H9 (cell line): ENCODE data around the gene CCND2. TPM values are rescaled to one million over a fixed set of nuclear protein-coding genes. Genes with fewer than 3 reads are reported as not detected.

Experiments used
- DNase-seq: peaks from one replicate; pipeline ENCODE4 v3.0.0-alpha.2; 2017
- H2AFZ ChIP-seq: one replicate; pipeline ENCODE4 v1.6.1; 2013; ENCODE audit warnings: mild to moderate bottlenecking, low read length, control low read depth, moderate library complexity
- H2AK5ac ChIP-seq: 2 replicates; pipeline ENCODE4 v1.6.1; 2013; ENCODE audit warnings: low read length, control low read depth, mixed read lengths; ENCODE audit not compliant: insufficient read length
- H2BK120ac ChIP-seq: one replicate; pipeline ENCODE4 v1.6.1; 2013; ENCODE audit warnings: low read depth, mild to moderate bottlenecking, low read length, control low read depth, inconsistent platforms; ENCODE audit not compliant: poor library complexity, severe bottlenecking
- H2BK12ac ChIP-seq: 2 replicates; pipeline ENCODE4 v1.6.1; 2013; ENCODE audit warnings: low read length, control low read depth, mixed read lengths, low read depth; ENCODE audit not compliant: insufficient read length
- H2BK15ac ChIP-seq: 2 replicates; pipeline ENCODE4 v1.6.1; 2013; ENCODE audit warnings: low read depth, low read length, control low read depth
- H2BK20ac ChIP-seq: one replicate; pipeline ENCODE4 v1.6.1; 2013; ENCODE audit warnings: low read depth, mild to moderate bottlenecking, low read length, control low read depth, inconsistent platforms; ENCODE audit not compliant: poor library complexity, severe bottlenecking
- H2BK5ac ChIP-seq: 2 replicates; pipeline ENCODE4 v1.6.1; 2013; ENCODE audit warnings: low read length, control low read depth, mixed read lengths; ENCODE audit not compliant: insufficient read length
- H3K14ac ChIP-seq: 2 replicates; pipeline ENCODE4 v1.6.1; 2013; ENCODE audit warnings: low read length, control low read depth; ENCODE audit not compliant: insufficient read depth
- H3K18ac ChIP-seq: 2 replicates; pipeline ENCODE4 v1.6.1; 2013; ENCODE audit warnings: low read depth, mild to moderate bottlenecking, mixed read lengths, low read length, control low read depth; ENCODE audit not compliant: insufficient read length
- H3K23ac ChIP-seq: 2 replicates; pipeline ENCODE4 v1.6.1; 2013; ENCODE audit warnings: low read length, control low read depth, mixed read lengths, low read depth; ENCODE audit not compliant: insufficient read length
- H3K23me2 ChIP-seq: 2 replicates; pipeline ENCODE4 v1.6.1; 2013; ENCODE audit warnings: low read depth, mild to moderate bottlenecking, mixed read lengths, low read length, control low read depth; ENCODE audit not compliant: insufficient read length, poor library complexity, severe bottlenecking
- H3K27ac ChIP-seq: 2 replicates; pipeline ENCODE4 v1.5.1; 2013; ENCODE audit warnings: low read length, control low read depth, mixed read lengths, low read depth; ENCODE audit not compliant: insufficient read length
- H3K27me3 ChIP-seq: 2 replicates; pipeline ENCODE4 v1.6.1; 2013; ENCODE audit warnings: low read length, control low read depth, inconsistent platforms; ENCODE audit not compliant: insufficient read depth
- H3K4ac ChIP-seq: 2 replicates; pipeline ENCODE4 v1.6.1; 2013; ENCODE audit warnings: low read depth, mild to moderate bottlenecking, control low read depth, inconsistent platforms, low read length, moderate library complexity
- H3K4me1 ChIP-seq: 2 replicates; pipeline ENCODE4 v1.6.1; 2013; ENCODE audit warnings: low read length, control low read depth, inconsistent platforms; ENCODE audit not compliant: insufficient read depth
- H3K4me2 ChIP-seq: 2 replicates; pipeline ENCODE4 v1.6.1; 2013; ENCODE audit warnings: low read length, control low read depth, mixed read lengths; ENCODE audit not compliant: insufficient read length, insufficient read depth
- H3K56ac ChIP-seq: 2 replicates; pipeline ENCODE4 v1.6.1; 2013; ENCODE audit warnings: low read depth, mild to moderate bottlenecking, mixed read lengths, low read length, control low read depth; ENCODE audit not compliant: insufficient read length
- H3K79me1 ChIP-seq: 2 replicates; pipeline ENCODE4 v1.6.1; 2013; ENCODE audit warnings: low read depth, mild to moderate bottlenecking, moderate library complexity, low read length, control low read depth, inconsistent platforms; ENCODE audit not compliant: insufficient read depth, poor library complexity, severe bottlenecking
- H3K79me2 ChIP-seq: 2 replicates; pipeline ENCODE4 v1.6.1; 2013; ENCODE audit warnings: low read length, control low read depth, inconsistent platforms; ENCODE audit not compliant: insufficient read depth
- H3K9ac ChIP-seq: 2 replicates; pipeline ENCODE4 v1.6.1; 2013; ENCODE audit warnings: low read length, control low read depth, mixed read lengths; ENCODE audit not compliant: insufficient read length; ENCODE audit errors: extremely low read depth
- H3K9me3 ChIP-seq: one replicate; pipeline ENCODE4 v1.6.1; 2013; ENCODE audit warnings: low read depth, low read length, inconsistent platforms; ENCODE audit not compliant: control insufficient read depth
- H3T11ph ChIP-seq: one replicate; pipeline ENCODE4 v1.6.1; 2013; ENCODE audit warnings: mild to moderate bottlenecking, low read length, control low read depth, inconsistent platforms
- H4K20me1 ChIP-seq: one replicate; pipeline ENCODE4 v1.6.1; 2013; ENCODE audit not compliant: control insufficient read depth, insufficient read length, insufficient read depth
- H4K5ac ChIP-seq: 2 replicates; pipeline ENCODE4 v1.6.1; 2013; ENCODE audit warnings: low read depth, mild to moderate bottlenecking, mixed read lengths, low read length, control low read depth; ENCODE audit not compliant: insufficient read length
- H4K8ac ChIP-seq: replicated peaks from 2 replicates; pipeline ENCODE4 v1.6.1; 2013; ENCODE audit warnings: low read length, control low read depth, mixed read lengths, low read depth; ENCODE audit not compliant: insufficient read length
- H4K91ac ChIP-seq: 2 replicates; pipeline ENCODE4 v1.6.1; 2013; ENCODE audit warnings: low read depth, mild to moderate bottlenecking, moderate library complexity, mixed read lengths, low read length, control low read depth; ENCODE audit not compliant: insufficient read length
- H3K27ac Mint-ChIP-seq, 3 experiments: 2 replicates in 2 of 3; 3 replicates in 1 of 3; pipeline ENCODE4 v1.8.0; 2020 to 2021; ENCODE audit warnings: mixed read lengths in 3 of 3, mild to moderate bottlenecking in 1 of 3, moderate library complexity in 1 of 3
- H3K27me3 Mint-ChIP-seq: 2 replicates; pipeline ENCODE4 v1.8.0; 2021; ENCODE audit warnings: low read depth, mild to moderate bottlenecking, moderate library complexity, mixed read lengths
- H3K36me3 Mint-ChIP-seq, 3 experiments: 2 replicates in 2 of 3; 3 replicates in 1 of 3; pipeline ENCODE4 v1.8.0; 2020 to 2021; ENCODE audit warnings: low read depth in 3 of 3, mixed read lengths in 3 of 3; ENCODE audit not compliant: insufficient read depth in 1 of 3
- H3K4me1 Mint-ChIP-seq, 2 experiments: 2 replicates each; pipeline ENCODE4 v1.8.0; 2020; ENCODE audit warnings: mixed read lengths in 2 of 2
- H3K4me3 Mint-ChIP-seq, 2 experiments: 2 replicates in 1 of 2; 3 replicates in 1 of 2; pipeline ENCODE4 v1.8.0; 2020 to 2021; ENCODE audit warnings: mild to moderate bottlenecking in 2 of 2, mixed read lengths in 2 of 2, moderate library complexity in 1 of 2
- H3K9me3 Mint-ChIP-seq, 2 experiments: 2 replicates in 1 of 2; 3 replicates in 1 of 2; pipeline ENCODE4 v1.8.0; 2020; ENCODE audit warnings: mild to moderate bottlenecking in 2 of 2, mixed read lengths in 2 of 2, moderate library complexity in 1 of 2
- CTCF ChIP-seq: fragments of 200-600 bp; sonication (generic); conservative IDR thresholded peaks from 3 replicates; pipeline ENCODE4 v1.8.0; 2021; ENCODE audit warnings: antibody characterized with exemption, mild to moderate bottlenecking
- total RNA-seq: library from RNA; stranded (reverse); gene quantifications from 2 replicates; pipeline ENCODE4 v1.2.1, GENCODE V29; 2021

CCND2 gene
- total RNA-seq, 1 experiment from 2014 or later, result 104 TPM

- Histone ChIP-seq H3K4ac (no peak overlapping the region), H4K91ac (no peak overlapping the region), H2AFZ (no peak overlapping the region), H3K27ac (no peak overlapping the region), H3K14ac (no peak overlapping the region), H3K56ac (no peak overlapping the region), H3K9ac (no peak overlapping the region), H3K23ac (no peak overlapping the region), H2BK5ac (no peak overlapping the region), H4K20me1 (no peaks in the 10 kb centered on the region), H3K79me1 (no peaks in the 10 kb centered on the region), H3T11ph (no peak overlapping the region), H4K5ac (no peak overlapping the region), H4K8ac (no peak overlapping the region), H3K18ac (no peak overlapping the region), H3K23me2 (no peaks in the 10 kb centered on the region), H2BK12ac (no peak overlapping the region), H3K4me2 (no peak overlapping the region), H3K79me2 (no peaks in the 10 kb centered on the region), H3K9me3 (no peaks in the 10 kb centered on the region), H3K27me3 (no peaks in the 10 kb centered on the region), H2BK120ac (no peak overlapping the region), H2BK20ac (no peak overlapping the region), H3K4me1 (no peaks in the 10 kb centered on the region), H2AK5ac (no peak overlapping the region), H2BK15ac (no peak overlapping the region)
- Mint-ChIP-seq H3K4me3 (no peak overlapping the region), H3K27ac (no peak overlapping the region), H3K9me3 (peaks cover 4 to 9% of the 10 kb centered on the region in 2 experiments; a peak in 4 of 5 replicates), H3K27me3 (peaks cover 9% of the 10 kb centered on the region), H3K4me1 (peaks cover 7% of the 10 kb centered on the region in 2 experiments), H3K36me3 (peaks cover 0 to 2% (median 0%) of the 10 kb centered on the region in 3 experiments; a peak in 4 of 7 replicates)
- no peak for TF ChIP-seq CTCF
- no peak for DNase-seq
Observed at GRCh38 chr12:4257442-4257841, 16.1 kb upstream of the CCND2 start.
